GM12864 (cell line): ENCODE results near the gene TMEM123.

Experiments used
- DNase-seq: peaks from one replicate; pipeline ENCODE4 v3.0.0-alpha.2; 2011; ENCODE audit warnings: low read depth
- H3K4me3 ChIP-seq: 2 replicates; pipeline ENCODE4 v1.5.1; 2011; ENCODE audit warnings: mild to moderate bottlenecking, low read depth, low read length, control low read depth
- CTCF ChIP-seq: IDR thresholded peaks from 2 replicates; pipeline ENCODE4 v1.5.1; 2011; ENCODE audit warnings: low read depth, mild to moderate bottlenecking, moderate library complexity, low read length, control low read depth, inconsistent platforms; ENCODE audit errors: missing control alignments

The TMEM123 gene

GRCh38 chr11:102361086-102362031, 91.2 kb downstream of the TMEM123 start:
- no peak for TF ChIP-seq CTCF
- no peak overlapping the region for H3K4me3 ChIP-seq
- no peak for DNase-seq

- TF ChIP-seq CTCF, result no peak
- DNase-seq, result no peak
- no peak overlapping the region for H3K4me3 ChIP-seq
Measured at GRCh38 chr11:102360681-102361080, 91.9 kb downstream of the TMEM123 start.

GRCh38 chr11:102359372-102359771, 93.2 kb downstream of the TMEM123 start:
- no peak for DNase-seq
- H3K4me3 ChIP-seq, result no peak overlapping the region
- no peak for TF ChIP-seq CTCF

- H3K4me3 ChIP-seq, result no peak overlapping the region
- DNase-seq, result no peak
- TF ChIP-seq CTCF, result no peak
Measured at GRCh38 chr11:102357116-102357515, 95.4 kb downstream of the TMEM123 start.

GRCh38 chr11:102347462-102348370, 104.8 kb downstream of the TMEM123 start:
- TF ChIP-seq CTCF, result no peak
- no peak for DNase-seq
- peak overlapping the region; percentile 86 for H3K4me3 ChIP-seq

GRCh38 chr11:102346748-102347461, 105.7 kb downstream of the TMEM123 start, which contains the start of gene BIRC2:
Gene BIRC2 (plus strand): TSS chr11:102347214. CDS start chr11:102349855, 2,641 bp downstream.
- peak within 1 kb of the TSS; percentile 86 for H3K4me3 ChIP-seq
- TF ChIP-seq CTCF, result peak; percentile 75
- peak; percentile 55 for DNase-seq
